Measurements from ENCODE around the gene CARS1. TPM values are rescaled to one million over a fixed set of nuclear protein-coding genes. Genes with fewer than 3 reads are reported as not detected.

CARS1 gene
- total RNA-seq, 1 donor from 2014 or later, result 14.3 TPM

- Histone ChIP-seq H3K27me3 (ENCODE audit: low read depth) (no peaks in the 10 kb centered on the region), H3K4me1 (peaks cover 26% of the 10 kb centered on the region), H3K36me3 (peaks cover 38% of the 10 kb centered on the region), H3K9me3 (replicated peaks) (no peaks in the 10 kb centered on the region), H3K27ac (replicated peaks) (no peak overlapping the region), H3K4me3 (no peak overlapping the region)
- no peak for TF ChIP-seq CTCF (IDR thresholded peaks at IDR 0.05; ENCODE audit: borderline replicate concordance)
- no peak for DNase-seq
- intact Hi-C loops (cut with micrococcal nuclease), result no loop called here
Measured at GRCh38 chr11:2998073-2998850, 59.0 kb downstream of the CARS1 start.

DNA sequence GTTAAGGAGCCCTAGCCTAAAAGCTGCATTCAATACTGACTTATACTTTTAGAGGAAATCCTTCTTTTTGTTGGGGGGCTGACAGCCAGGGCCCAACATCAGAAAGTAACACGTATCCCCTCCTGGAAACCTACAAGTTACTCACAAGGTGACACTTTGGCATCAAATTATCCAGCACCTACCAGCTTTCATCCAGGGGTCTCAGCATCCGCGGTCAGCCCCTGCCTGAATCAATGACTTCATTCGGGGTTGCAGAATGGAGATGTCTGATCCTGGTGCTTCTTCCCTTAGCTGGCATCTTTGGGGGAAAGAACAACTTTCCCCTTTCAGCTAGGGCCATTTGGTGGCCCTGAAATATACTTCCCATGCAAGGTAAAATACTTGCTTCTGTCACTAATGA, 59.8 kb downstream of the CARS1 start:
- Histone ChIP-seq H3K27ac (replicated peaks) (no peak overlapping the region), H3K9me3 (replicated peaks) (no peaks in the 10 kb centered on the region), H3K4me1 (peaks cover 33% of the 10 kb centered on the region), H3K4me3 (no peak overlapping the region), H3K36me3 (peaks cover 29% of the 10 kb centered on the region), H3K27me3 (ENCODE audit: low read depth) (no peaks in the 10 kb centered on the region)
- DNase-seq, result no peak
- TF ChIP-seq CTCF (IDR thresholded peaks at IDR 0.05; ENCODE audit: borderline replicate concordance), result no peak
- intact Hi-C loops (cut with micrococcal nuclease), result no loop called here

DNA sequence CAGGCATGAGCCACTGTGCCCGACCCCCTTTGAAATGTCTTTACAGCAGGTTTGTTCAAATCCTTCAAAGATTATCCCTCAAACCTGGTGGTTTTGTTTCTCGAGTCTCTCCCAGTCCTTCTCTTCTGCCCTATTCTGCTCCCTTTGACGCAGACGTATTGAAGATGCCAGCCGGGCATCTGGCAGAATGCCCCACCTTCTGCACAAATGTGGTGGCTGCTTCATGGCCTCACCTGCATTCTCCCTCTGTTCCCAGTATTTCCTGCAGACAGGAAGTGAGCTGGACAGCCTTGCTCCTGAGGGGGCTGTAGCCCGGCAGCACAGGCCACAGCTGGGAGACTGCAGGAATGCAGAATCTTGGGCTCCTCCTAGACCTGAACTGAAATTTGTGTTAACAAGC, 60.2 kb downstream of the CARS1 start:
- no peak overlapping the region for H3K27ac ChIP-seq (replicated peaks)
- intact Hi-C loops (cut with micrococcal nuclease), result no loop called here
- no peak for TF ChIP-seq CTCF (IDR thresholded peaks at IDR 0.05; ENCODE audit: borderline replicate concordance)
- no peak overlapping the region for H3K4me3 ChIP-seq
- no peaks in the 10 kb centered on the region for H3K9me3 ChIP-seq (replicated peaks)
- H3K27me3 ChIP-seq (ENCODE audit: low read depth), result no peaks in the 10 kb centered on the region
- H3K36me3 ChIP-seq, result peaks cover 25% of the 10 kb centered on the region
- no peak for DNase-seq
- peaks cover 30% of the 10 kb centered on the region for H3K4me1 ChIP-seq

DNA sequence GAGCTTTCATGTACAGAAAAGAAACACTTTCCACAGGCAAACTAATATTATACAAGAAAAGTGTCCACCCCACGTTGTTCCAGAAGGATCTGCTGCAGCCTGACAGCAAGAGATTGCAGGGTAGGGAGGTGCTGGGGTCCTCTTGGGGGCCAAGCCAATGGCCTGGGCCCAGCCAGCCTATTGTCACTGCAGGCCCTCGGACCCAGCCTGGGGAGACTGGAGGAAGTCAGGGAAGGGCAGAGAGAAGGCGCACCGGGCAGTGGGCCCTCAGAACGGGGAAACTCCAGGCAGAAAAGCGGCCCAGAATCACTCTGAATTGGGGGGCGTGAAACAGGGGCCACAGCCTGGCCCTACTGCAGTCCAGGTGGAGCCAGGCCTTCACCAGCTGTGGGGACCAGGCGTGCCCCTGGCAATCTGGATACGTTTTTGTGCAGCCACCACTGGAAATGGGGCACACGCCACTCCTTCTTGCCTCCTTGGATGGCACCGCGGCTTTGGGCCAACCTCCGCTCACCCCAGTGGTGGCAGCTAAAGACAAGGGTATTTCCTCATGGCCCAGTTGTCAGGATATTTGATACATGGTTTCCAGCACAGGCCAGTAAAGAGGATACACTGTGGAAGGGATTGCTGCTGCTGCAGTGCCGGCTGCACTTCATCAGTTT, 61.2 kb downstream of the CARS1 start:
- peaks cover 16% of the 10 kb centered on the region for H3K36me3 ChIP-seq
- intact Hi-C loops (cut with micrococcal nuclease), result no loop called here
- H3K4me3 ChIP-seq, result no peak overlapping the region
- no peak overlapping the region for H3K27ac ChIP-seq (replicated peaks)
- no peaks in the 10 kb centered on the region for H3K9me3 ChIP-seq (replicated peaks)
- no peaks in the 10 kb centered on the region for H3K27me3 ChIP-seq (ENCODE audit: low read depth)
- DNase-seq, result no peak
- no peak for TF ChIP-seq CTCF (IDR thresholded peaks at IDR 0.05; ENCODE audit: borderline replicate concordance)
- peaks cover 28% of the 10 kb centered on the region for H3K4me1 ChIP-seq

DNA sequence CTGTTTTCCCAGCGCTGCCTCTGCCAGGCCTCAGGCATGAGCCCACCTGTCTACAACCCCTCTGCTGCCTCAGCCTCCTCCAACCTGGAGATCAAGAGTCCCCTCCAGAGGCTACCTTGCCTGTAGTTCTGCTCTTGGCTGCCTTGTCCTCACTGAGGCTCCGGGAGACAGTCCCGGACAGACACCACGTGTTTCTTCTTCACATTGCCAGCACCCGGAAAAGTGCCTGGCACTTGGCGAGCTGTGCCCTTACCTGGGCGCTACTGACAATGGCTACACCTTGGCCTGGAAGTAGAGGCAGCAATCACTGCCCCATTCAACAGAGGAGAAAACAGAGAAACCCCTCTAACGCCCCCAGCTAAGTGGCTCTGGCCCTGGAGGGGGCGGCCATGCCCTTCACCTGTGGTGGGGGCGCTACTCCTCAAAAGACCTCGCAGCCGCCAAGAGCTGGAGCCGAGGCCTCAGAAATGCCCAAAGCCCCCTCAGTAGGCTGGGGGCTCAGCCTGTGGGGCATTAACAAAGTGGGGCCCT, 62.1 kb downstream of the CARS1 start:
- H3K4me3 ChIP-seq, result no peak overlapping the region
- no peak for TF ChIP-seq CTCF (IDR thresholded peaks at IDR 0.05; ENCODE audit: borderline replicate concordance)
- DNase-seq, result no peak
- intact Hi-C loops (cut with micrococcal nuclease), result no loop called here
- no peaks in the 10 kb centered on the region for H3K9me3 ChIP-seq (replicated peaks)
- no peaks in the 10 kb centered on the region for H3K27me3 ChIP-seq (ENCODE audit: low read depth)
- peaks cover 28% of the 10 kb centered on the region for H3K4me1 ChIP-seq
- no peak overlapping the region for H3K27ac ChIP-seq (replicated peaks)
- H3K36me3 ChIP-seq, result peaks cover 6% of the 10 kb centered on the region
